Psoas muscle (tissue), 8 donors: Measurements from ENCODE around the gene DAPK3. TPM values are rescaled to one million over a fixed set of nuclear protein-coding genes. Genes with fewer than 3 reads are reported as not detected.

Experiments
- ATAC-seq, 4 donors: fragments of 200-7000 bp; cut with Tn5 transposase; one replicate each; pipeline ENCODE4 v1.9.1; 2020; ENCODE audit warnings: moderate library complexity in 3 of 4, mild to moderate bottlenecking in 2 of 4
- DNase-seq, 2 donors: peaks; one replicate each; pipeline ENCODE4 v3.0.0-alpha.2; 2020
- H3K27ac ChIP-seq: fragments of 200-600 bp; one replicate; pipeline ENCODE4 v1.8.0; 2022
- H3K27me3 ChIP-seq, 3 donors: fragments of 200-600 bp in 1 of 3; one replicate each; pipeline versions ENCODE4 v1.6.1 to v1.8.0; 2013 to 2022; ENCODE audit warnings: low read length in 2 of 3, mild to moderate bottlenecking in 2 of 3, moderate library complexity in 1 of 3; ENCODE audit not compliant: insufficient read depth in 3 of 3
- H3K36me3 ChIP-seq, 2 donors: fragments of 200-600 bp in 1 of 2; one replicate each; pipeline versions ENCODE4 v1.6.1 to v1.8.0; 2013 to 2022; ENCODE audit warnings: low read depth in 1 of 2, mild to moderate bottlenecking in 1 of 2, moderate library complexity in 1 of 2; ENCODE audit not compliant: insufficient read depth in 1 of 2
- H3K4me1 ChIP-seq: fragments of 200-600 bp; one replicate; pipeline ENCODE4 v1.8.0; 2022
- H3K4me3 ChIP-seq: fragments of 200-600 bp; one replicate; pipeline ENCODE4 v1.8.0; 2022; ENCODE audit warnings: mild to moderate bottlenecking
- H3K9me3 ChIP-seq: fragments of 200-600 bp; one replicate; pipeline ENCODE4 v1.8.0; 2022
- WGBS, 3 donors: extraction: QIAGEN DNeasy Blood & Tissue Kit; methylation state at CpG; one replicate each; pipeline versions ENCODE4 v1.1.6 to v1.1.7; 2013; 5-methylcytosine and 5-hydroxymethylcytosine counted together
- intact Hi-C, 2 donors: fragments of 100-400 bp; cut with DNase I; formaldehyde crosslinking; loops; one replicate each; pipeline versions ENCODE4 v1.11.0 to v1.14.2; 2022
- polyA plus RNA-seq, 3 donors: library from polyadenylated mRNA; stranded (reverse); fragments of 200-250 nt; gene quantifications; one replicate each; pipeline ENCODE4 v1.2.3, GENCODE V29; 2013
- total RNA-seq, 4 donors: library from RNA; stranded (reverse); fragmentation: NEBNext Ultra II Directional in 2 of 4; extraction: Animal tissue kit (Norgen Biotek cat#: 25700) in 2 of 4; gene quantifications; one replicate each; pipeline versions ENCODE4 v1.2.1 to v1.2.4, GENCODE V29; 2021 to 2023
- TF ChIP-seq, protein P1 (sequence below): fragments of 200-600 bp; IDR thresholded peaks from one replicate; pipeline ENCODE4 v1.8.0; 2022; ENCODE audit warnings: antibody characterized with exemption
- donor health status: healthy with polysubstance abuse.
- donor health status: DM: no; HTN: no; CAD: no; lungs with moderate emphysema.
- donor health status: Bipolar disorder and iron deficiency.
- donor health status: healthy.
- donor health status: DM: yes; HTN: yes; CAD: no.
- donor health status: DM: no; HTN: no; CAD: no.
- donor health status: DM: no; HTN: no; CAD: no.
- donor health status: DM: yes; HTN: yes; CAD: no.

DAPK3 gene
- total and polyA plus RNA-seq, 7 donors = 92.6 to 176 (median 142) TPM

DNA sequence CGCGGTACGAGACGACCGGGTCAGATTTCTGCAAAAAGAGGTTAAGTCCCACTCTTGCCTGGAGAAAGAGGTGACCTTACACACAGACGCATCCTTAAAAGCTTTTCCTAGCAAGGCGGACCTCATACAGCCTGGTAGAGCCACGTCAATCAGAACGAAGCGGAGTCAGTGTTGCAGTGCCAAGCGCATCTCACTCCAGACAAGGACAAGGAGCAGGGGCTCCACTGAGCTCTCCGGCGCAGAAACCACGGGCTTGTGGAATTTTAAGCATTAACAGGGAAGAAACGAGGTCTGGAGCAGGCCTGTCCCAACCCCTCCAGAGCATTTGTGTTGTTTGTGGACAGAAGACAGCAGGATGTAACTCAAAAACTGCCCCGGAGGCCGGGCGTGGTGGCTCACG lies 7.2 kb upstream of the DAPK3 start:
- Histone ChIP-seq H3K36me3 (peaks cover 29 to 83% of the 10 kb centered on the region in 2 donors), H3K27ac (peak overlapping the region; percentile 15), H3K27me3 (no peaks in the 10 kb centered on the region), H3K9me3 (no peaks in the 10 kb centered on the region), H3K4me3 (no peak overlapping the region), H3K4me1 (peaks cover 21% of the 10 kb centered on the region)
- DNase-seq = no peak
- no peak for ATAC-seq
- intact Hi-C loops = no loop called here
- TF ChIP-seq, protein P1, sequence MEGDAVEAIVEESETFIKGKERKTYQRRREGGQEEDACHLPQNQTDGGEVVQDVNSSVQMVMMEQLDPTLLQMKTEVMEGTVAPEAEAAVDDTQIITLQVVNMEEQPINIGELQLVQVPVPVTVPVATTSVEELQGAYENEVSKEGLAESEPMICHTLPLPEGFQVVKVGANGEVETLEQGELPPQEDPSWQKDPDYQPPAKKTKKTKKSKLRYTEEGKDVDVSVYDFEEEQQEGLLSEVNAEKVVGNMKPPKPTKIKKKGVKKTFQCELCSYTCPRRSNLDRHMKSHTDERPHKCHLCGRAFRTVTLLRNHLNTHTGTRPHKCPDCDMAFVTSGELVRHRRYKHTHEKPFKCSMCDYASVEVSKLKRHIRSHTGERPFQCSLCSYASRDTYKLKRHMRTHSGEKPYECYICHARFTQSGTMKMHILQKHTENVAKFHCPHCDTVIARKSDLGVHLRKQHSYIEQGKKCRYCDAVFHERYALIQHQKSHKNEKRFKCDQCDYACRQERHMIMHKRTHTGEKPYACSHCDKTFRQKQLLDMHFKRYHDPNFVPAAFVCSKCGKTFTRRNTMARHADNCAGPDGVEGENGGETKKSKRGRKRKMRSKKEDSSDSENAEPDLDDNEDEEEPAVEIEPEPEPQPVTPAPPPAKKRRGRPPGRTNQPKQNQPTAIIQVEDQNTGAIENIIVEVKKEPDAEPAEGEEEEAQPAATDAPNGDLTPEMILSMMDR = no peak
- 88 to 93% (median 90%) methylated on average over 19 of the region's 19 CpGs for WGBS, 3 donors

DNA sequence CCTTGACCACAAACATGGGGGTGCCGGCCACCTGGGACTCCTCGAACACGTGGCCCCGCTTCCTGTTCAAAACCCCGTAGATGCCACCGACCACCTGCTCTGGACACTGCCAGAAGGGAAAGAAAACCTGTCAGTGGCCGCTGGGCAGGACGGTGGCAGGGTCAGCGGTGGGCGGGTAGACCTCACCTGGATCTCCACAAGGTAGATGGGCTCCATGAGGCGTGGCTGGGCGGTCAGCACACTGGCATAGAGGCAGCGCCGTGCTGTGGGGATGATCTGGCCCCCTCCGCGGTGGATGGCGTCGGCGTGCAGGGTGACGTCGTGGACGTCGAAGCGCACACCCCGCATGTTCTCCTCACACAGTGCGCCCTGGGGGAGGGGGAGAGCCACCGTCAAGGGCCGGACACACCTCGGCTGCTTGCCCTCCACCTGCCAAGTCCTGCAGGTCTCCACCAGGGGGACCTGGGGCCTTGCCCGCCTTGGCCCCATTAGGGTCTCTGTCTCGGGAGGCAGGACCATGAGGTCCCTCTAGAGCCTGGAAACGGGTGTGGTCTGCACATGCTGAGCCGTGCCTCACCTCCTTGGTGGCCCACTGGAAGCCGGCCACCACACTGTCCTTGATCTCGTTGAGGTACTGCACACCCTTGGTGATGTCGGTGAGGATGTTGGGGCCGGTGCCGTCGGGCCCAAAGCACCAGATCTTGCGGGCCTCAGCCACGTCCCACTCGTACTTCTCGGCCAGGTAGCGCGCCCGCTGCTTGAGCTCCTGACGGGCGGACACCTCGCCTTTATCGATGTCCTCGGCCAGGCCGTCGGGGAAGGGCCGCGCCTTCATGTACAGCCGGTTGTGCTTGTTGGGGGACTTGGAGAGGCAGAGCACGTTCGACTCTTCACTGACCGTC lies 6.6 kb upstream of the DAPK3 start:
- DNase-seq = peak; percentile 25 to 65
- TF ChIP-seq, protein P1 = peak; percentile 18
- H3K9me3 ChIP-seq = no peaks in the 10 kb centered on the region
- ATAC-seq = peak in 3 of 4 donors; percentile 4 to 11 (median 5)
- no peak overlapping the region for H3K4me3 ChIP-seq
- intact Hi-C loops = no loop called here
- WGBS, 3 donors = 87 to 88% (median 88%) methylated on average over 59 of the region's 59 CpGs
- H3K27me3 ChIP-seq = no peaks in the 10 kb centered on the region
- peaks cover 15% of the 10 kb centered on the region for H3K4me1 ChIP-seq
- H3K36me3 ChIP-seq = peaks cover 25 to 81% of the 10 kb centered on the region in 2 donors
- peak overlapping the region; percentile 58 for H3K27ac ChIP-seq

DNA sequence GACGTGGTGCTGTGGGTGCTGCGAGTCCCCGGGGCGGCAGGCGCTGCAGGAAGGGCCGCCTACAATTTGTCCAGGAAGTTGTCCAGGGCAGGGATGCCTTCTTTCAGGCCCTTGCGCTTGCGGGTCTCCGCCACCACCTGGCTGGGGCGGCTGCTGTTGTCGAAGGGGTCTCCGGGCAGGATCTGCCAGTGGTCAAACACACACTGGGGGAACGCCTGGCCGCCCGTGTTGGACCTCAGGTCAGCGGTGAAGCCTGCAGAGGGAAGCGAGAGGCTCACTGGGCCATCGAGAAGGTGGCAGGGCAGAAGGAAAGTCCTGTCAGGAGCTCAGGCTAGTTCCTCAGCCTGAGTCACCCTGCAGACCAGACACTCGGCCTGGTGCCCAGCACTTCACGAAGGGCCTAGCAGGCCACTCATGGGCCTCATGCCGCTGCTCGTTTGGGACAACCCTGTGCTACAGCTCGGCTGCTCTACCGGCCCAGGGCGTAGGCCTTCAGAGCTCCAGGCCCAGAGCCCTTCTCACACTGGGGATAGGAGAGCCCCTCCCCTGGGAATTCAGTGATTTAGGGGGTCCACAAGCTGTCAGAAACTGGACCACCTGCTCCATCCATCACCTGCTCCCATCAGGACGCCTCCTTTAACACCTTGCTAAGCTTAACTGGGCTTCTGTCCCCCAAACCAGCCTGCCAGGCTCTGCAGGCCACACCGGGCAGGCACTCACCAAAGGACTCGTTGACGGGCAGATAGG lies 5.8 kb upstream of the DAPK3 start:
- Histone ChIP-seq H3K27me3 (no peaks in the 10 kb centered on the region), H3K4me1 (peaks cover 10% of the 10 kb centered on the region), H3K27ac (peak overlapping the region; percentile 58), H3K9me3 (no peaks in the 10 kb centered on the region), H3K4me3 (no peak overlapping the region), H3K36me3 (peaks cover 19 to 74% of the 10 kb centered on the region in 2 donors)
- intact Hi-C loops = no loop called here
- DNase-seq = peak; percentile 37 to 92
- TF ChIP-seq, protein P1 = no peak
- peak; percentile 12 to 77 (median 50) for ATAC-seq
- 86 to 89% (median 86%) methylated on average over 29 of the region's 29 CpGs for WGBS, 3 donors

DNA sequence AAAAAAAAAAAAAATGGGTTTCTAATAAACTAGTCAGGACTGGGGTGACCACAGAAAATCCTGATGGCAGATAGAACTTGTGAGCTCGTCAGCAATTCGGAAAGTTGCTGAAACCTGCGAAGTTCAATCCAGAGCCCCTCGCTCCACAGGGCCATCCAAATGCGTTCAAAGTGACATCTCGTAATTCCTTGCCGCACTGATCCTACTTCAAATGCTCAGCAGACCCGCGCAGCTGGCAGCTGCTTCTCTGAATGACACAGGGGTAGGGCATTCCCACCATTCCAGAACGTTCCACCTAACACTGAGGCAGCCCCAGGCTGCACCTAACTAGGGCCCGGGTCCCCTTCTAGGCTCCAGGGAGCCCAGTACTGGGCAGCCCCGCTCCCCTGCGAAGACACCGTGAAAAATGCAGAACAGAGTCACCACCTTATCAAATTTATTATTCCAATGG lies 4.8 kb upstream of the DAPK3 start:
- intact Hi-C loops = no loop called here
- peak overlapping the region; percentile 58 for H3K27ac ChIP-seq

More for the DNA sequence above, 4.8 kb upstream of the DAPK3 start:
- Histone ChIP-seq H3K36me3 (peaks cover 19 to 64% of the 10 kb centered on the region in 2 donors), H3K4me3 (no peak overlapping the region), H3K9me3 (no peaks in the 10 kb centered on the region), H3K4me1 (peaks cover 10% of the 10 kb centered on the region), H3K27me3 (no peaks in the 10 kb centered on the region)
- ATAC-seq (peak in 1 of 4 donors; percentile 1), DNase-seq (no peak)
- TF ChIP-seq, protein P1 = no peak
- WGBS, 3 donors = 69 to 81% (median 69%) methylated on average over 14 of the region's 14 CpGs
